Measurements from ENCODE around the gene ZBED1.
"Not testable (repeated sequence)": the region's sequence is repeated elsewhere in the genome, so short reads cannot be mapped to it uniquely, and the experiment has no call there.

Gene ZBED1

DNA sequence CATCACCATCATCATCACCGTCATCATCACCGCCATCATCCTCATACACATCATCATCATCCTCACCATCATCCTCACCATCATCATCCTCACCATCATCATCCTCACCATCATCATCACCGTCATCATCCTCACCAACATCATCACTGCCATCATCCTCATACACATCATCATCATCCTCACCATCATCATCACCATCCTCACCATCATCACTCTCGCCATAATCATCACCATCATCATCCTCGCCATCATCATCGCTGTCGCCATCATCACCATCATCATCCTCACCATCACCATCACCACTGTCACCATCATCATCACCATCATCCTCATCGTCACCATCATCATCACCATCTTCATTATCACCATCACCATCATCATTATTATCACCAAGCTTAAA, 19.8 kb upstream of the ZBED1 start:
- FAIRE-seq (no peak), DNase-seq (ENCODE audit: low spot score) (no peak)

DNA sequence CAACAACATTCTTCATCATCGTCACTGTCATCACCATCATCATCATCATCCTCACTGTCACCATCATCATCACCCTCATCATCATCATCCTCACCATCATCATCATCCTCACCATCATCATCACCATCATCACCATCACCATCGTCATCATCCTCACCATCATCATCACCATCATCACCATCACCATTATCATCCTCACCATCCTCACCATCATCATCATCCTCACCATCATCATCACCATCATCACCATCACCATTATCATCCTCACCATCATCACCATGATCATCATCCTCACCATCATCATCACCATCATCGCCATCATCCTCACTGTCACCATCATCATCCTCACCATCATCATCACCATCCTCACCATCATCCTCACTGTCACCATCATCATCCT, 18.9 kb upstream of the ZBED1 start:
- DNase-seq (ENCODE audit: low spot score); FAIRE-seq: not testable (repeated sequence)

DNA sequence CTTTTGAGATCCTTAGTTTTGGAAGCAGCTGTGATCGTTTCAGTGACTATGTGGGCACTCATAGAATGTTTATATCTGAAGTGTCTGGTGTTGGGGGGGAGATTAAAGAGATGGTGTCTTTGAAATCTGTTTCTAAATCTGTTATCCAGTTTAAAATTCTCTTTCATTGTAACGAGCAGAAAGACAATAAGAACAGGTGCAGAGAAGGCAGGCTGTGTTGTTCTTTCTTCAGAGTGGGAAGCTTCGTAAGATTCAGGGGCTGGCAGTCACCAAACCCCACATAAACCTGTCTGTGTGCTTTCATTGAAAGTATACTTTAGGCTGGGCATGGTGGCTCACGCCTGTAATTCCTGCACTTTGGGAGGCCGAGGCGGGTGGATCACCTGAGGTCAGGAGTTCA, 16.3 kb upstream of the ZBED1 start:
- DNase-seq (ENCODE audit: low spot score), result no peak

DNA sequence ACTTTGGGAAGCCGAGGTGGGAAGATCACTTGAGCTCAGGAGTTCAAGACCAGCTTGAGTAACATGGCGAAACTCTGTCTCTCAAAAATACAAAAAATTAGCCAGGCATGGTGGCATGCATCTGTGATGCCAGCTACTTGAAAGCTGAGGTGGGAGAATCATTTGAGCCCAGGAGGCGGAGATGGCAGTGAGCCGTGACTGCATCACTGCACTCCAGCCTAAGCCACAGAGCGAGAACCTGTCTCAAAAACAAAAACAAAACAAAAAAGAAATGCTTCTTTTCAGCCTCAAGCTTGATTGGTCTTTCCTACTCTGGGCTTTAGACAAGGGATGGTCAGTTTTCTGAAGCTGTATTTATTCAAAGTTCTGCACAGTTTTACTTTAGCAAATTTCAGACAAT, 15.8 kb upstream of the ZBED1 start:
- no peak for DNase-seq (ENCODE audit: low spot score)
- no peak for FAIRE-seq

More for the DNA sequence above, 16.3 kb upstream of the ZBED1 start:
- FAIRE-seq, result no peak

DNA sequence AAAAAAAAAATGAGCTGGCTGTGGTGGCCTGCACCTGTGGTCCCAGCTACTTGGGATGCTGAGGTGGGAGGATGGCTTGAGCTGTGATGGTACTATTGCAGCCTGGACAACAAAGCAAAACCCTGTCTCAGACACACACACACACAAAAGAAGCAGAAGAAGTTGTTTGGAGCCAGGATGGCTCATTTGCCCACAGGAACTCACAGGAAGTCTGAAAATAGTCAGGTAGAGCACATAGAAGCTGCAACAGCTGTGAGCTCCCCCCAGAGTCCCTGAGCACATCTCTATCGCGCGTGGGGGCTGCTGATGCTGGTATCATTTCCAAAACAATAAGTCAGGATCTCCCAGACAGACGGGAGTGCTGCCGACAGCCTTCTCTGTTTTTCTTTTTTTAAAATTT, 13.4 kb upstream of the ZBED1 start:
- no peak for FAIRE-seq
- DNase-seq (ENCODE audit: low spot score), result no peak

DNA sequence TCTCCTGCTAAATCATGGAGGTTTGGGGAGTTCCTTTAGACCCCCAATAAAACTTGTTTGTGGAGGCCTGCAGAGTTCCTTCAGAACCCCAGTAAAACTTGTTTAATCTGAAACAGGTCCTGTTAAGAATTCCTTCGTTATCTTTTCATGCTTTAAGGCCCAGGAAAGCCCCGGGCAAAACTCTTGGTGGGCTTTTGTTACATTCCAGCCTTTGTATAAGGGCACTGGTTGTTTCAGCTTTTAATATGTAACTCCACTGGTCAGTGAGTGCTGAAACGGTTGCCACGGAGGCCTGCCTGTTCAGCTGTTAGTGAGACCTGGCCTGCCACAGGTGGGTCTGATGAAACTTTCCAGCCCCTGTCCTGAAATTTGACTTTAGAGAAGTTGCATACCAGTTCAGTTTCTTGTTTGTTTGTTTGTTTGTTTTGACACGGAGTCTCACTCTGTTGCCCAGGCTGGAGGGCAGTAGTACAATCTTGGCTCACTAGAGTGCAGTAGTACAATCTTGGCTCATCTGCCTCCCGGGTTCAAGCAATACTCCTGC, 12.4 kb upstream of the ZBED1 start:
- DNase-seq (ENCODE audit: low spot score) (no peak), FAIRE-seq (no peak)

DNA sequence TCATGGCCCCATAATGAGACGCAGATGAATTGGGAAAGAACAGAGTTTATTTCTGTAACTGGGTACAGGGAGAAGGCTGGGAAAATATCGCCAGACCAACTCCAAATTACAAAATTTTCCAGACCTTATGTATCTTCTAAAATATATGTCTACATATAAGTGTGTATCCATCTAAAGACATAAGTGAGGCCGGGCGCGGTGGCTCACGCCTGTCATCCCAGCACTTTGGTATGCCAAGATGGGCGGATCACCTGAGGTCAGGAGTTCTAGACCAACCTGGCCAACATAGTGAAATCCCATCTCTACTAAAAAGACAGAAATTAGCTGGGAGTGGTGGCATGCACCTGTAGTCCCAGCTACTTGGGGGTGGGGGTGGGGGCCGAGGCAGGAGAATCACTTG, 11.7 kb upstream of the ZBED1 start:
- DNase-seq (ENCODE audit: low spot score) (no peak), FAIRE-seq (no peak)

DNA sequence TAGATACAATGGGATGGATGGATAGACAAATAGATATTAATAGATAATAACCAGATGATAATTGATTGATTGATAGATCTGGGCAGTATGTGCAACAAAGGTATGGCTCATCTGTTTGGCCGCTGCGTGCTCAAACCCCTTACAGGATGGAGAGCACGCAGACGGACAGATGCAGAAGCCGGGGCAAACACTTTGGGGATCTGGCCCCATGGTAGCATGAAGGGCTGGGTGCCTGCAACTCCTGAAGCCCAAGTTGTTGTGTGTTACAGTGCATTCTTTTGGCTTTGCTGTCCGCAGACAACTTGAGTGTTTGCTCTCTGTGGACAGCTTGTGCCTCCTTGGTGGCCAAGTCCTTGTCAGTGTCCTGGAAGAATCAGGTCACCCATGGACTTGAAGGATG, 10.6 kb upstream of the ZBED1 start:
- FAIRE-seq (no peak), DNase-seq (ENCODE audit: low spot score) (no peak)

DNA sequence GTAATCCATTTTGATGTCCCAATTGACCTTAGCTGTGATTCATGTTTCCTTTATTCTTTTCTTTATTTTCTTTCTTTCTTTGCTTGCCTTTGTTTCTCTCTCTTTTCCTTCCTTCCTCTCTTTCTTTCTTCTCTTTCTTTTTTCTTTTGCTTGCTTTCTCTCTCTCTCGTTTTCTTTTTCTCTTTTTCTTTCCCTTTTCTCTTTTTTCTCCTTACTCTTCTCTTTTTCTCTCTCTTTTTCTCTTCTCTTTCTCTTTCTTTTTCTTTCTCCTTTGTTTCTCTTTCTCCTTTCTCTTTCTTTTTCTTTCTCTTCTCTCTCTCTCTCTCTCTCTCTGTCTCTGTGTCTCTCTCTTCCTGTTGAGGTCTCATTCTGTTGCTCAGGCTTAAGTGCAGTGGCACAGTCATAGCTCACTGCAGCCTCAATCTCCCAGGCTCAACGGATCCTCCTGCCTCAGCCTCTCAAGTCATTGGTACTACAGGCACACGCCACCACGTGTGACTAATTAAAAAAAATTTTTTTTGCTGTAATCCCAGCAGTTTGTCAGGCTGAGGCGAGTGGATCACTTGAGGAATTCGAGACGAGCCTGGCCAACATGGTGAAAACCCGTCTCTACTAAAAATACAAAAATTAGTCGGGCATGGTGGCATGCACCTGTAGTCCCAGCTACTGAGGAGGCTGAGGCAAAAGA, 8.0 kb upstream of the ZBED1 start:
- no peak for FAIRE-seq
- no peak for DNase-seq (ENCODE audit: low spot score)

DNA sequence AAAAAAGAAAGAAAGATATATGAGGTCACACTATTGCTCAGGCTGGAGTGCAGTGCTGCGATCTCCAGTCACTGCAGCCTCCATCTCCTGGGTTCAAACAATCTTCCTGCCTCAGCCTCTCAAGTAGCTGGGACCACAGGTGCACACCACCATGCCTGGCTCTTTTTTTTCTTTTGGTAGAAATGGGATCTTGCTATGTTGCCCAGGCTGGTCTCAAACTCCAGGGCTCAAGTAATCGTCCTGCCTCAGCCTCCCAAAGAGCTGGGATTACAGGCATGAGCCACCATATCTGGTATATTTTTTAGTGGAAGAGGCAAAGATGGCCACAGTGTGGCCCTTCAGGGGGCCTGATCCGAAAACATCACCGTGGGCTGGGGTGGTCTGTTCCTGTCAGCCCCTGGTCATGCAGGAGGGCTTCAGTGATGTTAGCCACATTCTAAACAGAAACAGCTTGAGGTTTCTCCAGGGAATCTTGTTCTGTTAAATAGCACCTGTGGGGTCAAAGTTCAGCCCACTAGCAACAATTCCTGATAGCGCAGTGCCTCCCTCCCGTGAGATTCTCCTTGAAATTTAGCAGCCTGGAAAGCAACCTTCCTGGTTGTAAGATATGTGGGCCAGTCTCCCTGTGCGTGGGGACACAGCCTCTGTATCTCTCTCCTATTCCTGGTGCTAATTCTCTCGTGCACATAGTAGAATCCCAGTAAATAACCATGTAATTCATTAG, 7.3 kb upstream of the ZBED1 start:
- FAIRE-seq (no peak), DNase-seq (ENCODE audit: low spot score) (no peak)

DNA sequence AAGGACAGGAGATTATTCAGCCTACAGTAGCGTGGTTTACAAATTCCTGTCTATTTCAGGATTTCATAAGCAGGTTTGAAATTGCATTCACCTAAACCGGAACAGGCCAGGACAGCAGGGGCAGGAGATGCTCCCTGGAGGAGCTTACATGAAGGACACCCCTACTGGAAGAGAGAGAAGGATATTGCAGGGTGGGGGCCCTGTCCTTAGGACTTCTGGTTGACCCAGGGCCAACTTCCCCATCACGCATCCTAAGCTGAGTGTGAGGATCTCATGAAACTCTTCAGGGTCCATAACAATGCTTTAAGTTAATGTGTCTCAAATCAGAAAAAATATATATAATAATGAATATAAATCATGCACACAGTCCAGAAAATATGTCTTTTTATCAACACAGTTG, 6.4 kb upstream of the ZBED1 start:
- DNase-seq (ENCODE audit: low spot score) (no peak), FAIRE-seq (no peak)

DNA sequence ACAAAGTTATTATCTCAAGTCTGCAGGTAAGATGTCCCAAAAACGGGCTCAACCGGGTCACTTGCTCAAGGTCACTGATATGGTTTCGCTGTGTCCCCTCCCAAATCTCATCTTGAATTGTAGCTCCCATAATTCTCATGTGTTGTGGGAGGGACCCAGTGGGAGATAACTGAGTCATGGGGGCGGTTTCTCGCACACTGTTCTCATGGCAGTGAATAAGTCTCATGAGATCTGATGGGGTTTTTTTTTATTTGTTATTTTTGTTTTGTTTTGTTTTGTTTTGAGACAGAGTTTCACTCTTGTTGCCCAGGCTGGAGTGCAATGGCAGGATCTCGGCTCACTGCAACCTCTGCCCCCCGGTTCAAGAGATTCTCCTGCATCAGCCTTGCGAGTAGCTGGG, 4.6 kb upstream of the ZBED1 start:
- not testable (repeated sequence) for DNase-seq (ENCODE audit: low spot score); FAIRE-seq

DNA sequence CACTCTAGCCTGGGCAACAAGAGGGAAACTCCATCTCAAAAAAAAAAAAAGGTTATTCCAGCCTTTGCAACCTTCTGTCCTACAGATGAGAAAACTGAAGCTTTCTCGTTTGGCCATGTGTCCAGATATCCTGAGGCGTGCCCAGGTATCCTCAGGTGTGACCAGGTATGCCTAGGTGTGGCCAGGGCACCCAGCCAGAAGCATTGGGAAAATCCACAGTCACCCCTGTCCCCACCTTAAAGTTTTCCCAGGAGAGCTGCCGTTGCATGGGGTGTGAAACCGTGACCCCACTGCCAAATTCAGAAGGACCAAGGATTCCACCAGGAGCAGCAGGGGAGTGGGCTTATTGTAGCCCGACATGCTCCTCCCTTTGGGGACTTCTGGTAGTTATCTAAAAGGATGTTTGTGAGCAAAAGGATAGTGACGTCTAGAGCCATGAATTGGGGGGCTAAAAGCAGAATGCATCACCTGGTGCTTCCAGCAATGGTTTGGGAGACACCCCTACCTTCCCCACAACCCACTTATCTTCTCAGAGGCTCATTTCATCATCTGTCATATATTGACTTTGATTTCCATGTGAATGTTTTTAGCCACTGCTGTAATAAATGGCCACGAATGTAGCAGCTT, 4.0 kb upstream of the ZBED1 start:
- FAIRE-seq, result no peak
- DNase-seq (ENCODE audit: low spot score), result no peak

DNA sequence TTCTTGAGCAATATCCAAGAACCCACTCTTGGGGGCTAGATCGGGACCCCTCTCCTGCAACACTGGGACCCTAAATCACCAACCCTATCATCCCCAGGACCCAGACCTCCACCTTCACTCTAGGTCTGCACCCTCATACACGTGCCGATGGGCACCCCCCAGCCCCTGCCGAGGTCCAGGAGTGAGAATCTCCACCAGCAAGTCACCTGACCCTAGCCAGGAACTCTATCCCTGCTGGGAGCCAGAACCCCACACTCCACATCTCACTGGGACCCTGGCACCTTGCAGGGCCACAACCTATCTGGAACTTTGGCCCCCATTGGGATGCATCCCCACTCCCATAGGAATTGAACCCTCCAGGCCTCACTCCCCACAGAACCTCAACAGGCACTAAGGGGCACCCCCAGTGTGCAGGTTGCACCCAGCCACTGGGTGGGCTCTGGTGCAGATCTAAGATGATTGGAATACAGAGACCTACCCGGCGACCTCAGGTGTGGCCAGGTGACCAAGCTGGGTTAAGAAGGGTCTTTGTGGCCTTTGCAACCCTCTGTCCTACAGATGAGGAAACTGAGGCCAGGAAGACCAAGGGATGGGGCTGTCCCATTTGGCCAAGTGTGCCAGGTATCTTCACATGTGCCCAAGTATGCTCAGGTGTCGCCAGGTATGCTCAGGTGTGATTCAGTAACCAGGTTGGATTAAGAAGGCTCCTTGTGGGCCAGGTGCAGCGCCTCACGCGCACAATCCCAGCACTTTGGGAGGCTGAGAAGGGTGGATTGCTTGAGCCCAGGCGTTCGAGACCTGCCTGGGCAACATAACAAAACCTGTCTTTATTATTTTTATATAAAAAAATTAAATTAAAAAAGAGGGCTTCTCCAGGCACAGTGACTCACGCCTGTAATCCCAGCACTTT, 3.1 kb upstream of the ZBED1 start:
- DNase-seq (ENCODE audit: low spot score) (no peak), FAIRE-seq (no peak)

DNA sequence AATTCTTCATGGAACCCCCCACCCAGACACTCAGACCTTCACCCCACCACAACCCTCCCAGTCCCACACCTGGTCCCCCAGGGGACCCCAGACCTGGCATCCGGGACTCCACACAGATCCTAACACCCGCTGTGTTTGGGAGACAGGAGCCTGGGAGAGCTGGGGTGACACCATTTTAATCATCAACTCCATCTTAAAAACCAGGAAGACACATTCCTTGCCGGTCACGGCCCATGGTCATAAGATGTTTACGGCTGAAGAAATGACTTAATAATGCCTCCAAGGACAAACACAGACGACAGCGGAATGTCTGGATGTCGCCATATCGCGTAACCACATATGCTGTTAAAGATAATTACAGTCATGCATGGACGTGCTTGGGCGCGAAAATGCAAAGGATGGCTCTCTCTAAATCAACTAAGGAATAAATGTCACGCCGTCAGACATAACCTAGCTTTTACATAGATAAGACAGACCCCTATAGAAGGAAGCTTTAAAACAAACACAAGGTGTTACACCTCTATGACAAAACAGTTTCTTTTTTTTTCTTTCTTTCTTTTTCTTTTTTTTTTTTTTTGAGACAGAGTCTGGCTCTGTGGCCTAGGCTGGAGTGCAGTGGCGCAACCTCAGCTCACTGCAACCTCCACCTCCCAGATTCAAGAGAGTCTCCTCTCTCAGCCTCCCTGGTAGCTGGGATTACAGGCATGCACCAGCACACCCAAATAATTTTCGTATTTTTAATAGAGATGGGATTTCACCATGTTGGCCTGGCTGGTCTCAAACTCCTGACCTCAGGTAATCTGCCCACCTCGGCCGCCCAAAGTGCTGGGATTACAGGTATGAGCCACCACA, 2.1 kb upstream of the ZBED1 start:
- DNase-seq (ENCODE audit: low spot score), result peak; percentile 50
- FAIRE-seq, result no peak

DNA sequence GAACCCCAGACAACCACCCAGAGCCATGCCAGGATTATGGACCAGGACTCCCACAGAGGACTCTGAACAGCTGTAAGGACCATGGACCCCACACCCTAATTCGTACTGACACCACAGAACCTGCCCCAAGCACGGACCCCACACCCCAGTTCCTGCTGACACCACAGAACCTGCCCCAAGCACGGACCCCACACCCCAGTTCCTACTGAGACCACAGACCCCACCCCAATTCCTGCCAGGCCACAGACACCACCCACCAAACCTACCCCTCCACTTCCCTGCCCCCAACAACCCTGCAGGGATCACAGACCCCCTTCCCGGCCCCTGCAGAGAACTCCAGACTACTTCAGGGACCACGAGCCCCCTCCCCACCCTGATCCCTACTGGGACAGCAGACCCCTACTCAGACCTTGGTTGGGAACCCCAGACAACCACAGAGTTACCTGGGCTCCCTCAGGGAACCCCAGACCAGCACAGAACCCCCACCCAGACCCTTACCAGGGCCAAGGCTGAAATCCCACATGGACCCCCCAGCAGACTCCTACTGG, 1.4 kb upstream of the ZBED1 start:
- DNase-seq (ENCODE audit: low spot score) (no peak), FAIRE-seq (no peak)

DNA sequence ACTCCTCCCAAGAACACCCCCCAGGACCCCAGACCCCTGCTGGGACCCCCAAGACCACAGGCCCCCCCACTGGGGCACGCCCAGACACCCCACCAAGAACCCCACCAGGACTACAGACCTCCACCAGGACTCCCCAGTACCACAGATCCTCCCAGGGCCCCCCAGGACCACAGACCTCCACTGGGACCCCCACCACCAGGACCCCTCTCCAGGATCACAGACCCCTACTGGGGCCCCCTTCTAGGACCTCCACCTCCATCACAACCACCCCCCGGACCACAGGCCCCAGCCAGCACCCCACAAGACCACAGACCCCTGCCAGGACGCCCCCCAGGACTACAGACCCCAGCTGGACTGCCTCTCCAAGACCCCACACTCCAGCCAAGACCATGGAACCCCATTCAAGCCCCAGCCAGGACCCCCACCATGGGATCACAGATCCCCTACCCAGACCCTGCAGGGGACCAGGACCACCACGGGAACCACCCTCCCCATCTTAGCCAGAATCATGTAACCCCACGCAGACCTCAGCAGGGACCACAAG, 855 bp upstream of the ZBED1 start:
- DNase-seq (ENCODE audit: low spot score) (no peak), FAIRE-seq (no peak)

DNA sequence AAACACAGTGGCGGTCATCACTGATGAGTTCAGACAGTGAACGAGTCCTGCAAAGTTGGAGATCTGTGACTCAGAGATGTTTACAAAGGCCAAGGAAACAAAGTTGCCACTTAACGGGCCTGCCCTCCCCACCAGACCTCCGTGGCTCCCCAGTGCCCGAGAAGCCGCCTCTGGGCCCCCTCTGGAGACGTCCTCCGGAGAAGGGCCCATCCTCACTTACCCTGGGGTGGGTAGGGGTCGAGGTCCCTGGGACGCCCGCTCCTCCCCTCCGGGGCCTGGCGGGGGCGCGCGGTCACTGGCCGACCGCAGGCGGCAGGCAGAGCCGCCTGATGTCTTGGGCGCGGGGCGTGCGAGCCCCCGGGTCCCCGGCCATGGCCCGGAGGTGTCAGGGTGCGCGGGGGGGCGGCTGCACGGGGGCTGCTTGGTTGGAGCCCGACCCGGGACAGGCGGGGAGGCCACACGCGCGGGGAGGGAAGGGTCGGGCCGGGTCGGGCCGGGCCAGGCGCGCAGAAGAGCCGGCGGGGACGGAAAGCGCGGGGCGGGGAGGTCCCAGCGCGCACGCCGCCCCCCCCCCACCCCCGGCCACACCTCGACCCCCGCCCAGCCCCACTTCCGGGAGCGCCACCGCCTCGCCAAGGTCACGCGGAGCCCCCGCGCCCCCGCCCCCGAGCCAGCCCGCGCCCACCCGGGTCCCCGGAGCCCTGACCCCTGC, 529 bp downstream of the ZBED1 start:
- no peak for FAIRE-seq
- peak; percentile 55 for DNase-seq (ENCODE audit: low spot score)

DNA sequence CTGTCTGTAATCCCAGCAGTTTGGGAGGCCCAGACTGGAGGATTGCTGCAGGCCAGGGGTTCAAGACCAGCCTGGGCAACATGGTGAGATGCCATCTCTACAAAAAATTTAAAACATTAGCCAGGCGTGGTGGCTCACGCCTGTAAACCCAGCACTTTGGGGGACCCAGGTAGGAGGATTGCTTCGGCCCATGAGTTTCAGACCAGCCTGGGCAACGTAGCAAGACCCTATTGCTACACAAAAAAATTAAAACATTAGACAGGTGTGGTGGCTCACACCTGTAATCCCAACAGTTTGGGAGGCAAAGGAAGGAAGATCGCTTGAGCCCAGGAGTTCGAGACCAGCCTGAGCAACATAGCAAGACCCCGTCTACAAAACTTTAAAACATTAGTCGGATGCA, 1.3 kb downstream of the ZBED1 start:
- DNase-seq (ENCODE audit: low spot score) (no peak), FAIRE-seq (no peak)

All from RCC 7860 (cell line).